ENCODE measurements around the gene FKBP11.

FKBP11 gene

DNA sequence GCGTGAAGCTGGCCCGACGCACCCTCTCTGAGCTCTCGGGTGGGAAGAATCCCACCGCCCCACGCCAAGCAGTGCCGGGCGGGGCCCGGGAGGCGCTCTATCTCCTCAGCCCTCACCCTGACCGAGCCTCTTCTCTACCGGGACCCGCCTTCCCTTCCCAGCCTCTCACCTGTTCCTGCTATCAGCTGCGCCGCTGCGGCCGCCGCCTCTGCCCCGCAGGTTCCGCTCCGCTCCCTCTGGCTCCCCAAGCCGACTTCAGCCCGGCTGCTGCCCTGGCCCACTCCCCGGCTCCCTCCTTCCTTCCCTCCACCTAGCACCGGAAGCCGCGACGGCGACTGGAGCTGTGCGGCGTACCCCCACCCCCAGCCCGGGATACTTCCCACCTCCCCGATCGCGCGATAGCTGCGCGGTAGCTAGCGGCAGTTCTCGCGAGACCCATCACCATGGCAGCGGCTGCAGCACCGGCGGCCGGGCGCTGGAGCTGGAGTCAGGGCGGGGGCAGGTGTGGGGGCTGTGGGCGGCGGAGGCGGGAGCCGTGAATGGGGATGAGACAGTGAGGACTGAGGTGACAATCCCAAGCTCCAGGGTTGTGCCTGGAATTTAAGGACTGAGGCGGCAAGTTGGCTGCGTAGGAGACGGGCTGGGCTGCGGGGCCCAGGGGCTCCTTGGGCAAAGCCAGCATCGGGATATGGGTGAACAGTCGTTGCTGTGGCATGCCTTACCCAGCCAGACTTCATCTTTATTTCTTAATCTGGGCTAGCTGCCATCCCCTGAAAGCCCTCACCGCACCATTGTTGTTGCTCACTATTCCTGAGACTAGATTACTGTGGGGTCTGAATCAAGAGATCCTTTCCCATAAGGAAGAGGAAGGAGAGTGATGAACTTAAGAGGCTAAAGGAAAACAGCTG lies 32.1 kb upstream of the FKBP11 start, which contains the start of gene ARF3 (continued):
- peak; percentile 47 for TF ChIP-seq ZBTB26 (tag by site-specific recombination; optimal IDR thresholded peaks at IDR 0.05)
- no peak for TF ChIP-seq ZNF138 (tag by site-specific recombination; IDR thresholded peaks at IDR 0.05; ENCODE audit: borderline replicate concordance)
- no peak for TF ChIP-seq GLI2 (tag by site-specific recombination; IDR thresholded peaks at IDR 0.05; ENCODE audit: borderline replicate concordance, low read depth)
- TF ChIP-seq, protein P1, sequence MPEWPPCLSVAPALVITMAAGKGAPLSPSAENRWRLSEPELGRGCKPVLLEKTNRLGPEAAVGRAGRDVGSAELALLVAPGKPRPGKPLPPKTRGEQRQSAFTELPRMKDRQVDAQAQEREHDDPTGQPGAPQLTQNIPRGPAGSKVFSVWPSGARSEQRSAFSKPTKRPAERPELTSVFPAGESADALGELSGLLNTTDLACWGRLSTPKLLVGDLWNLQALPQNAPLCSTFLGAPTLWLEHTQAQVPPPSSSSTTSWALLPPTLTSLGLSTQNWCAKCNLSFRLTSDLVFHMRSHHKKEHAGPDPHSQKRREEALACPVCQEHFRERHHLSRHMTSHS (tag by site-specific recombination; IDR thresholded peaks at IDR 0.05) = no peak
- no peak for TF ChIP-seq ZNF555 (tag by site-specific recombination; conservative IDR thresholded peaks at IDR 0.05)
- TF ChIP-seq, protein P2, sequence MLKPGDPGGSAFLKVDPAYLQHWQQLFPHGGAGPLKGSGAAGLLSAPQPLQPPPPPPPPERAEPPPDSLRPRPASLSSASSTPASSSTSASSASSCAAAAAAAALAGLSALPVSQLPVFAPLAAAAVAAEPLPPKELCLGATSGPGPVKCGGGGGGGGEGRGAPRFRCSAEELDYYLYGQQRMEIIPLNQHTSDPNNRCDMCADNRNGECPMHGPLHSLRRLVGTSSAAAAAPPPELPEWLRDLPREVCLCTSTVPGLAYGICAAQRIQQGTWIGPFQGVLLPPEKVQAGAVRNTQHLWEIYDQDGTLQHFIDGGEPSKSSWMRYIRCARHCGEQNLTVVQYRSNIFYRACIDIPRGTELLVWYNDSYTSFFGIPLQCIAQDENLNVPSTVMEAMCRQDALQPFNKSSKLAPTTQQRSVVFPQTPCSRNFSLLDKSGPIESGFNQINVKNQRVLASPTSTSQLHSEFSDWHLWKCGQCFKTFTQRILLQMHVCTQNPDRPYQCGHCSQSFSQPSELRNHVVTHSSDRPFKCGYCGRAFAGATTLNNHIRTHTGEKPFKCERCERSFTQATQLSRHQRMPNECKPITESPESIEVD (tag by site-specific recombination; IDR thresholded peaks at IDR 0.05) = no peak
- TF ChIP-seq ZNF37A (tag by site-specific recombination; IDR thresholded peaks at IDR 0.05) = no peak
- no peak for TF ChIP-seq ZNF701 (tag by site-specific recombination; IDR thresholded peaks at IDR 0.05)
- TF ChIP-seq ZNF280D (tag by site-specific recombination; IDR thresholded peaks at IDR 0.05) = no peak
- TF ChIP-seq ZNF610 (tag by site-specific recombination; IDR thresholded peaks at IDR 0.05; ENCODE audit: borderline replicate concordance) = no peak
- peak; percentile 60 for TF ChIP-seq ZBTB8A (tag by site-specific recombination; IDR thresholded peaks at IDR 0.05)
- no peak for TF ChIP-seq ZBTB49 (tag by site-specific recombination; IDR thresholded peaks at IDR 0.05; ENCODE audit: low read depth)
- no peak for TF ChIP-seq ZNF140 (tag by site-specific recombination; IDR thresholded peaks at IDR 0.05)
- TF ChIP-seq ZNF266 (tag by site-specific recombination; IDR thresholded peaks at IDR 0.05; ENCODE audit: low read depth) = no peak
- no peak for TF ChIP-seq ZNF184 (tag by site-specific recombination; IDR thresholded peaks at IDR 0.05)
- TF ChIP-seq, protein P3, sequence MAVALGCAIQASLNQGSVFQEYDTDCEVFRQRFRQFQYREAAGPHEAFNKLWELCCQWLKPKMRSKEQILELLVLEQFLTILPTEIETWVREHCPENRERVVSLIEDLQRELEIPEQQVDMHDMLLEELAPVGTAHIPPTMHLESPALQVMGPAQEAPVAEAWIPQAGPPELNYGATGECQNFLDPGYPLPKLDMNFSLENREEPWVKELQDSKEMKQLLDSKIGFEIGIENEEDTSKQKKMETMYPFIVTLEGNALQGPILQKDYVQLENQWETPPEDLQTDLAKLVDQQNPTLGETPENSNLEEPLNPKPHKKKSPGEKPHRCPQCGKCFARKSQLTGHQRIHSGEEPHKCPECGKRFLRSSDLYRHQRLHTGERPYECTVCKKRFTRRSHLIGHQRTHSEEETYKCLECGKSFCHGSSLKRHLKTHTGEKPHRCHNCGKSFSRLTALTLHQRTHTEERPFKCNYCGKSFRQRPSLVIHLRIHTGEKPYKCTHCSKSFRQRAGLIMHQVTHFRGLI (tag by site-specific recombination; IDR thresholded peaks at IDR 0.05) = no peak
- TF ChIP-seq, protein P4, sequence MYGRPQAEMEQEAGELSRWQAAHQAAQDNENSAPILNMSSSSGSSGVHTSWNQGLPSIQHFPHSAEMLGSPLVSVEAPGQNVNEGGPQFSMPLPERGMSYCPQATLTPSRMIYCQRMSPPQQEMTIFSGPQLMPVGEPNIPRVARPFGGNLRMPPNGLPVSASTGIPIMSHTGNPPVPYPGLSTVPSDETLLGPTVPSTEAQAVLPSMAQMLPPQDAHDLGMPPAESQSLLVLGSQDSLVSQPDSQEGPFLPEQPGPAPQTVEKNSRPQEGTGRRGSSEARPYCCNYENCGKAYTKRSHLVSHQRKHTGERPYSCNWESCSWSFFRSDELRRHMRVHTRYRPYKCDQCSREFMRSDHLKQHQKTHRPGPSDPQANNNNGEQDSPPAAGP (tag by site-specific recombination; IDR thresholded peaks at IDR 0.05) = no peak; the same call in 1 of the 2 replicates
- no peak for TF ChIP-seq SETDB1 (IDR thresholded peaks at IDR 0.05; ENCODE audit: insufficient read length, low read length)
- 0 out of 2 replicates have a peak, but pooled peaks have one; percentile 5 for TF ChIP-seq TSHZ1 (tag by site-specific recombination; IDR thresholded peaks at IDR 0.05; ENCODE audit: borderline replicate concordance)
- TF ChIP-seq OVOL3 (tag by site-specific recombination; IDR thresholded peaks at IDR 0.05) = no peak

Measured in HEK293 (cell line).